AG10803 (cell line): ENCODE results near the gene CHMP6.

ENCODE experiments used
- DNase-seq: peaks from one replicate; pipeline ENCODE4 v3.0.0; 2010; ENCODE audit warnings: low read depth
- H3K4me3 ChIP-seq: 2 replicates; pipeline ENCODE4 v1.5.1; 2011; ENCODE audit warnings: mild to moderate bottlenecking, low read length, control low read depth
- TF ChIP-seq, protein P1 (sequence below): conservative IDR thresholded peaks from 2 replicates; pipeline ENCODE4 v1.5.1; 2011; ENCODE audit warnings: mild to moderate bottlenecking, low read length, control low read depth, inconsistent platforms

Gene CHMP6

DNA sequence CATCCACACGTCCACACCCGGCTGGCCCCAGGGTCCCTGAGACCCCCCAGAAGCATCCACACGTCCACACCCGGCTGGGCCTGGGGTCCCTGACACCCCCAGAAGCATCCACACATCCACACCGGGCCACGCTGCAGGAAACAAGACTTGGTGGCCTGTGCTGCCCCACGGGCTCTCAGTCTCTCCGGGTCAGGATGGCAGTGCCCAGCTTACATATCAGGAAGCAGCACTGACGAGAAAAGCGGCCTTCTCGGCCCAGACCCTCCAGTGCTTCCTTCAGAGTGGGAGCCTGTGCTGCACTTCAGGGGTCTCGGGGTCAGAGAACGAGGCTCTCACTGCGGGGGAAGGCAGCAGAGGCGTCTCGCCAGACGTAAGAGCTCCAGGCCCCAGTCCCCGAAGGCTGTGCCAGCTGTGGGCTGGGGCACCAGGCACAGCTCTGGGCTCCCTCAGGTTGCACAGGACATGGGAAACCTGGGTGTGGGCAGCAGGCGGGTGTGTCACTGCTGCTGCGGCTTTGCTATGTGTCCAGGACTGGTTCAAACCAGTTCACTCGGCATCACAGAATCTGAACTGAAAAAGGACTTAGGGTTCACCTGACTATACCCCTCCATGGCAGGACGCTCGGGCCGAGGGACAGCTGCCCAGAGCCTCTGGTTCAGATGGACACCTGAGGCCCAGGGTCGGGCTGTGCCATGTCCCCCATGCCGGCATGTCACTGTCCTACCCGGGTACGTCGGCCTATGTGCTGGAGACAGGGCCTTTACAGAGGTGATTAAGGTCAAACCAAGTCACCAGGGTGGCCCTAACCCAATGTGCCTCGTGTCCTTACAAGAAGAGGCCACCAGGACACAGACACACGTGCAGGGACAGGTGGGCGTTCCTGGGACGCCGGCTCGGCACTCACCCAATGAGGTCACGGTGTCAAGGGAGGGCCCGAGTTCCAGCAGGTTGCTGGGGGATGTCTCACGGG, 40.2 kb upstream of the CHMP6 start:
- no peak overlapping the region for H3K4me3 ChIP-seq
- TF ChIP-seq, protein P1, sequence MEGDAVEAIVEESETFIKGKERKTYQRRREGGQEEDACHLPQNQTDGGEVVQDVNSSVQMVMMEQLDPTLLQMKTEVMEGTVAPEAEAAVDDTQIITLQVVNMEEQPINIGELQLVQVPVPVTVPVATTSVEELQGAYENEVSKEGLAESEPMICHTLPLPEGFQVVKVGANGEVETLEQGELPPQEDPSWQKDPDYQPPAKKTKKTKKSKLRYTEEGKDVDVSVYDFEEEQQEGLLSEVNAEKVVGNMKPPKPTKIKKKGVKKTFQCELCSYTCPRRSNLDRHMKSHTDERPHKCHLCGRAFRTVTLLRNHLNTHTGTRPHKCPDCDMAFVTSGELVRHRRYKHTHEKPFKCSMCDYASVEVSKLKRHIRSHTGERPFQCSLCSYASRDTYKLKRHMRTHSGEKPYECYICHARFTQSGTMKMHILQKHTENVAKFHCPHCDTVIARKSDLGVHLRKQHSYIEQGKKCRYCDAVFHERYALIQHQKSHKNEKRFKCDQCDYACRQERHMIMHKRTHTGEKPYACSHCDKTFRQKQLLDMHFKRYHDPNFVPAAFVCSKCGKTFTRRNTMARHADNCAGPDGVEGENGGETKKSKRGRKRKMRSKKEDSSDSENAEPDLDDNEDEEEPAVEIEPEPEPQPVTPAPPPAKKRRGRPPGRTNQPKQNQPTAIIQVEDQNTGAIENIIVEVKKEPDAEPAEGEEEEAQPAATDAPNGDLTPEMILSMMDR: no peak
- DNase-seq: no peak

DNA sequence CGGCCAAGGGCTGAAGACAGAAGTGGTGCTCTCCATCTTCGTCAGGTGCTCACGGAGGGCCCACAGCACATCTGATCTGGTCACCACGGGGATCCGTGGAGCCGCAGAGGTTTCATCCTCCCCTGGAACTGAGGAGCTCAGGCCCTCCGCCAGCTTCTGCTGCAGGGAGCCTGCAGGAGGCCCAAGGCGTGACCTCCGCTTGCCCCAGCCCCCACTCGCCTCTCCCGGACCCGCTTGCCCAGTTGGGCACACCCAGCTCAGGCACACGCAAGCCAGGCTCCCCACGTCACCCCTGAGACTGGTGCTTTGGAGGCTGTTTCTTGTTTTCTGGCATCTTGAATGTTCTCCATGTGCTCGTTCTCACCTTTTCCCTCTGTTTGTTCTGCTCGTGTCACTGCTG, 39.4 kb upstream of the CHMP6 start:
- no peak overlapping the region for H3K4me3 ChIP-seq
- DNase-seq: no peak
- TF ChIP-seq, protein P1: no peak

DNA sequence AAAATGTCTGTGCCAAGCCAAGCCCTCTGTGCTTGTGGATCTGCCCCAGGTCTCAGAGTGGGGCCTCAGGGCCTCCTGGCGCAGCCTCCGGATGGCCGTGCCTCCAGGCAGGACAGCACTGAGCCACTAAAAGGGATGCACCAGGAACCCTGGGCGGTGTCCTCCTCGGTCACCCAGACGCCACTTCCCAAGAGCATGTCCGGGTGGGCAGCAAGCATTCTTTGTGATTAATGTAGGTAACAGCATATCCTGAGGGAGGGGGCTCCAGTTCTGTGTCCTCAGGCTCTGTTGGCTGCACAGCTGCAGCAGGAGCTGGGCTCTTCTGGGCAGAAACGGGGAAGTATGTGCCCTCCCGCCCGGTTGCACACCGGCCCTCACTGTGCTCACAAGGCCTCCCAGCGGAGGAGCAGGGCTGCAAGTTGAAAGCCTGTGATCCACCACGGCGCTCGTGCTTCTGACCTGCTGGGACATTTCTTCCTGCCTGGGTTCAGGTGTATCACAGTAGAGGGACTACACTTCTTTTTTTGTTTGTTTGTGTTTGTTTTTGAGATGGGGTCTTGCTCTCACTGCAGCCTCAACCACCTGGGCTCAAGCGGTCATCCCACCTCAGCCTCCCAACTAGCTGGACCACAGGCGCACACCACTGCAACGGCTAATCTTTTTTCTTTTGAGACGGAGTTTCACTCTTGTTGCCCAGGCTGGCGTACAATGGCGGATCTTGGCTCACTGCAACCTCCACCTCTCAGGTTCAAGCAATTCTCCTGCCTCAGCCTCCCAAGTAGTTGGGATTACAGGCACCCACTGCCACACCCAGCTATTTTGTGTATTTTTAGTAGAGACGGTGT, 37.9 kb upstream of the CHMP6 start:
- no peak for DNase-seq
- TF ChIP-seq, protein P1: no peak
- no peak overlapping the region for H3K4me3 ChIP-seq

DNA sequence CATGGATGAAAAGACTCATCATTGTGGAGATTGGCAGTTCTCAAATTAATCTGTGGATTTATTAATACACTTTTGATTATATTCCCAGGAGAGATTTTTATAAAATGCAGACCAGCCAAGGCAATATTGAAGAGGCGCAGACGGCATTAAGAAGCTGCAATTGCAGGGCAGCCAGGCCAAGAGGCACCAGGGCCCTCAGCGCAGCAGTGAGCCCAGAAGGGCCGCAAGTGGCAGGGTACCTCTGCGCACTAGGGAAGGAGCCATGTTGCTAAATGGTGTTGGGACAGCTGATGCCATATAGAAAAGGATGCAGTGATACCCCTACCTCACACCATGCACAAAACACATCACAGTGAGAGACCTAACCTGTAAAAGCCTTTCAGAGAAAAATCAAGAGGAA, 36.6 kb upstream of the CHMP6 start:
- TF ChIP-seq, protein P1: no peak
- H3K4me3 ChIP-seq: no peak overlapping the region
- DNase-seq: no peak

DNA sequence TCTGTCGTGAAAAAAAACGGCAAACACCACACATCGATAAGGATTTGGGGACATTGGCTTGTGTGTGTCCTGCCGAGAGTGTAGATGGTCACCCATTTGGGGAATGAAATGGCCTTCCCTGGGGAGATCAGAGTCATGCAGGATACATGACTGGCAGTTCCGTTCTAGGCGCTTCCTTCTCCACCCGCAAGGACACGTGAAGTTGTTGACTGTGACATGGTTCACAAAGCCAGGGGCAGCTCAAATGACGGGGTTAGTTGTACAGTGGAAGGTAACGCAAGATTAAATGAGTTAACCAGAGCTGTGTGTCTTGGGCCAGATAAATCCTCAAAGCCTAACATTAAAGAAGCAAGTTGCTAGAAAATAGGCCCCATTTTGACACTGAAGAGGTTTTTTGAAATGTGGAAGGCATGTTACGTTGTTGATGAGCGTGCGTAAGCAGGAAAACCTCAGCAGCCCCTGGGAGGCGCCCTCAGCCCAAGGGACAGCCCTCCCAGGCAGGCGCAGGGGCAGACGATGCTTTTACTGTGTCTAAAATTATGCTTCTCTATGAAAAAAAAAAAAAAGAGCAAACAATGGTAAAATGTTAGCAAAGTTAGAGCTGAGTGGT, 35.9 kb upstream of the CHMP6 start:
- H3K4me3 ChIP-seq: no peak overlapping the region
- no peak for DNase-seq
- TF ChIP-seq, protein P1: no peak

DNA sequence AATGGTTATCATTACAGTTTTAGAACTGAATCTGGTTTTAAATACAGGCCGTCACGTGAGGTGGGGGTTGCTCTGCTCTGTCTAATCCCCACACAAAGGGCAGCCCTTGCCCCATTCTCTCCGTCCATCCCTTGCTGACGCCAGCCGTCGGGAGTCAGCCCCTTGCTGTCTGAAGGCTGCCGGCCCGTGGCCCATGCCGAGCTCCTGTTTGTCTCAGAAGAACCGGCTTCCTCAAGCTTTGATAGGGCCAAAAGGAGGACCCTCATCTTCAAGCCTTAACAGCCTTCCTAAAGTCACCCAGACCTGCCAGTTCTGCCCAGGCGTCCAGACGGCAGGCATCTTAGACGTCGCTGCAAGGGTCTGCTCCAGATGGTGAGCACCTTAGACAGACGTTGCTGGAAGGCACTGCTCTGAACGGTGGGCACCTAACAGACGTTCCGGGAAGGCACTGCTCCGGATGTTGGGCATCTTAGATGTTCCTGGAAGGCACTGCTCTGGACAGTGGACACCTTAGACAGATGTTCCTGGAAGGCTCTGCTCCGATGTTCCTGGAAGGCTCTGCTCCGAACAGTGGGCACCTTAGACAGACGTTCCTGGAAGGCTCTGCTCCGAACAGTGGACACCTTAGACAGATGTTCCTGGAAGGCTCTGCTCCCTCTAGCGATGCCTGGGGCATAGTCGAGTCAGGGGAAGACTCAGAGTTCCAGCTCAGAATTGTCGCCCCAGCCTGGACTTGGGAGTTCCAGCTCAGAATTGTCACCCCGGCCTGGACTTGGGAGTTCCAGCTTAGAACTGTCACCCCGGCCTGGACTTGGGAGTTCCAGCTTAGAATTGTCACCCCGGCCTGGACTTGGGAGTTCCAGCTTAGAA, 35.1 kb upstream of the CHMP6 start:
- DNase-seq: no peak
- H3K4me3 ChIP-seq: no peak overlapping the region
- TF ChIP-seq, protein P1: no peak
